Activated CD4-positive, alpha-beta T cell treated with anti-CD3 and anti-CD28 coated beads, Interleukin-2, amount 10 ng/mL, durations not matched to agents 24 days and 14 days (primary cell): ENCODE data around the gene SLK. TPM values are rescaled to one million over a fixed set of nuclear protein-coding genes. Genes with fewer than 3 reads are reported as not detected.

Experiments used
- DNase-seq: peaks from one replicate; pipeline ENCODE4 v3.0.0; 2022
- H3K27ac Mint-ChIP-seq: one replicate; pipeline ENCODE4 v1.8.0; 2022; ENCODE audit warnings: mild to moderate bottlenecking, mixed read lengths
- H3K27me3 Mint-ChIP-seq: one replicate; pipeline ENCODE4 v1.8.0; 2022; ENCODE audit warnings: mixed read lengths
- H3K36me3 Mint-ChIP-seq: one replicate; pipeline ENCODE4 v1.8.0; 2022; ENCODE audit warnings: low read depth, mild to moderate bottlenecking, mixed read lengths
- H3K4me1 Mint-ChIP-seq: one replicate; pipeline ENCODE4 v1.8.0; 2021; ENCODE audit warnings: mixed read lengths
- H3K4me3 Mint-ChIP-seq: one replicate; pipeline ENCODE4 v1.8.0; 2022; ENCODE audit warnings: mild to moderate bottlenecking, moderate library complexity, mixed read lengths
- H3K9me3 Mint-ChIP-seq: one replicate; pipeline ENCODE4 v1.8.0; 2021; ENCODE audit warnings: mixed read lengths
- intact Hi-C: fragments of 100-400 bp; cut with micrococcal nuclease; formaldehyde crosslinking; loops from one replicate; pipeline ENCODE4 v1.15.1; 2023
- total RNA-seq: library from RNA; stranded (reverse); gene quantifications from 2 replicates; pipeline ENCODE4 v1.2.3, GENCODE V29; 2022

Gene SLK
- total RNA-seq, 1 donor from 2014 or later, result 27.1 TPM

DNA sequence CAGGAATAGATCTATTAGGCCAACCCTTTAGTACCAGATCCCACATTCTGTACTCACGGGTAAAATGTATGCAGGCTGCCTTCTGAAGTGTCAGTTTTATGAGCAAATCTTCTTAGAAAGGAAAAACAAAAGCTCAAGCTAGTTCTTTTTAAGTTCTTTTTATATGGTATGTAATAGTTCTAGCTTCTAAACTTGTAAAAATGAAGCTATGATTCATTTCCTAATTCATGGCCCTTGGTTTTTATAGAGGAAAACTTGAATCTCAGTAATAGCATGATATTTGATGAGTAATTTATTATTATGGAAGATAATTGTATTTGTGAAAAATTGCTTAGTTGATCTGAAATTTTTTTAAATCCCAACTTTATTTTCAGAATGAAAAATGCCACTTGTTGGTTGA lies 54.3 kb downstream of the SLK start:
- intact Hi-C loops, result no loop called here
- no peak overlapping the region for H3K4me3 Mint-ChIP-seq
- peaks cover 57% of the 10 kb centered on the region for H3K36me3 Mint-ChIP-seq
- no peaks in the 10 kb centered on the region for H3K9me3 Mint-ChIP-seq
- DNase-seq, result no peak
- H3K27me3 Mint-ChIP-seq, result no peaks in the 10 kb centered on the region
- no peaks in the 10 kb centered on the region for H3K4me1 Mint-ChIP-seq
- H3K27ac Mint-ChIP-seq, result no peak overlapping the region

DNA sequence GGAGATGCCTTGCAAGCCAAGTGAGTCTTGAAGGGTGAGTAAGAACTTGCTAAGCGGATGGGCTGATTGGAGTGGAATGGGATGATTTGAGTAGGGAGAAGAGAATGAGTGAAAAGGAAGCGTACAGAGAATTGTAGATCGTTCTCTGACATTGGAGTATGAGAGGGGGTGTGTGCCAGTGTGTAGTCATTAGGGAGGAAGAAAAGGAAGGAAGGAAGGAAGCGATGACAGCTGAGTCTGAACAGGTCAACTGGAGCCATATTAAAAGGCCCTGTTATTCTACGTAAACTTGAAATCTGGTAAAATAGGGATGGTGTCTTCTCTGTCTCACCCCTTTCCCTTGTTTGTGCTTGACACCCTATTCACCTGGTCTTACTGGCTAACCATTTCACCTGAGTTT lies 55.1 kb downstream of the SLK start:
- intact Hi-C loops, result no loop called here
- no peak for DNase-seq
- no peaks in the 10 kb centered on the region for H3K4me1 Mint-ChIP-seq
- H3K27me3 Mint-ChIP-seq, result no peaks in the 10 kb centered on the region
- H3K36me3 Mint-ChIP-seq, result peaks cover 57% of the 10 kb centered on the region
- H3K27ac Mint-ChIP-seq, result no peak overlapping the region
- H3K9me3 Mint-ChIP-seq, result no peaks in the 10 kb centered on the region
- H3K4me3 Mint-ChIP-seq, result no peak overlapping the region

DNA sequence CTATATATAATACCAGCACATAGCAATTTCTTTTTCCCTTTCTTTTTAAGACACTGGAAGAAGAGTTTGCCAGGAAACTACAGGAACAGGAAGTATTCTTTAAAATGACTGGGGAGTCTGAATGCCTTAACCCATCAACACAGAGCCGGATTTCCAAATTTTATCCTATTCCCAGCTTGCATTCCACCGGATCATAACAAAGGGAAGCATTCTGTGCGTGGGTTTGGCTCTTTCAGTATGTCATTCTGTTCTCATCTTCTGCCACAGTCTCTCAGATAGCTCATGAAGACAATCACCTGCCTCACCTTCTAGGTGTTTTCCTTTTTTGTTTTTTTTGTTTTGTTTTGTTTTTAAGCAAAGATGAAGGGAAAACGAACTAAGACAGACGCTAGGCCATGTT lies 58.6 kb downstream of the SLK start:
- intact Hi-C loops, result no loop called here
- no peak for DNase-seq
- no peak overlapping the region for H3K4me3 Mint-ChIP-seq
- peaks cover 2% of the 10 kb centered on the region for H3K4me1 Mint-ChIP-seq
- no peaks in the 10 kb centered on the region for H3K27me3 Mint-ChIP-seq
- no peak overlapping the region for H3K27ac Mint-ChIP-seq
- H3K36me3 Mint-ChIP-seq, result peaks cover 52% of the 10 kb centered on the region
- H3K9me3 Mint-ChIP-seq, result no peaks in the 10 kb centered on the region

DNA sequence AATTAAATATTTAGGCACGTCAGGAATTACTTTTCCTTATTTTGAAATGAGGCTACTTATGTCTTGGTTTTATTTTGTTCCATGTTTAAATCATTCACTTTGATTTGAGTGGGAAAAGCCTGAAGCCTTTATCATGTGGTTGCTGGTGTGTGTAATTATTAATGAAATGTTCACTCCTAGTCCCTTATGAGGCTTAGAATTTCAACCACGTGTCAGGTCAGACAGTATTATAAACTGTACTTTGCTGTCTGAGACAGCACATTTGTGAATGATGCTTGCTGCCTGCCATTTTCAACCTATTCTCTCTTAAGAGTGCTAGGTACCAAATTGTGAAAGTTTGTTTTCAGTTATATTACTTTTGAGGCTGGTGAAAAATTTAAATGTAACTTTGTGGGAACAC lies 59.8 kb downstream of the SLK start:
- no peak for DNase-seq
- Mint-ChIP-seq H3K27ac (no peak overlapping the region), H3K36me3 (peaks cover 47% of the 10 kb centered on the region), H3K4me3 (no peak overlapping the region), H3K9me3 (no peaks in the 10 kb centered on the region), H3K27me3 (no peaks in the 10 kb centered on the region), H3K4me1 (peaks cover 2% of the 10 kb centered on the region)
- intact Hi-C loops, result no loop called here

DNA sequence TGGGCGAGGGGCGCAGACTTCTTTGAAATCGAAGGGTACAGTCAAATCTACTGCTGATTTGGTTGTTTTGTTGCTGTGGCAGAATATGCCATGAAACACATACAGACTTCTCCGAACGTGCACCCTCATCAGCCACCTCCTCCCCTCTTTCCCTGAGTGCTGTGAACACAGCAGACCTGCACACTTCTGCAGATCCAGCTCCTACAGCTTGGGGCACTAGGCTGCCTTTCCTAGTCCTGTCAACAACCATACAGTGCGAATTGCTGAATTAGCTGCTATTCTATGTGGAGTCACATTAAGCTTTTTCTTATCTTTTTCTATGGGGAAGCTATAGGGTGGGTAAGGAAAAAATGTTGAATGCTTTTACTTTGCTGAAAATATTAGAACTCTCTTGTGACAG lies 61.2 kb downstream of the SLK start:
- intact Hi-C loops, result no loop called here
- no peak overlapping the region for H3K27ac Mint-ChIP-seq
- H3K4me1 Mint-ChIP-seq, result peaks cover 2% of the 10 kb centered on the region
- no peaks in the 10 kb centered on the region for H3K27me3 Mint-ChIP-seq
- DNase-seq, result peak; percentile 57
- peaks cover 37% of the 10 kb centered on the region for H3K36me3 Mint-ChIP-seq
- H3K4me3 Mint-ChIP-seq, result no peak overlapping the region
- no peaks in the 10 kb centered on the region for H3K9me3 Mint-ChIP-seq

DNA sequence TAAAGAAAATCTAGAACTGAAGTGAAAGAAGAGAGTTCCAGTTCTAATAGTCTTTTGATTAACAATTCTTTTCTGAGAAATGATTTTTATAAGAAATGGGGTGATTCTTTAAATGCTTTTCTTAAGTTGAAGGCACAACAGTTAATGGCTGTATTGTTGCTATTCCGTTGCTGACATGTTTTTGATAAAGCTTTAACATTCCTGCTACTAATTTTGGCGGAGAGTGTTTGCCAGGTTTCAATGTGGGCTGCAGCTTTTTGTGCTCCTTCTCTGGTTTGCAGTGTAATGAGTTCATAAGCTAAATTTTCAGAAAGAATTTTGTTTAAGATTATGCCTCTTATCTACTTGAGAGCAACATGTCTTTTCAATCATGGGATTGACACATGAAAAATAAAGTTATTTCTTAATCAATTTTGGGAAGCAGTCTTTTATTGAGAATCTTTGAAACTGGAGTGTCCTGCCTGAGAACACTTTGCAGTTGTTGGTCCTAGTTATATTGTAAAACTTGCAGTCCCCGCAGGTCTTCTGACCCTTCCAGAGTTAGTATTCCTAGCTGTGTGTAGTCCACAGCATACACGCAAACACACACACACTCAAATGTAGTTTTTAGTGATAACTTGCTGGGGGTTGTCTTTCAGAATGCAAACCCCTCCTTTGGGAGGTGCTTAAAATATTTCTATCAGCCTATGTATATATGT lies 62.0 kb downstream of the SLK start:
- no peak overlapping the region for H3K27ac Mint-ChIP-seq
- peaks cover 31% of the 10 kb centered on the region for H3K36me3 Mint-ChIP-seq
- no peaks in the 10 kb centered on the region for H3K9me3 Mint-ChIP-seq
- peaks cover 2% of the 10 kb centered on the region for H3K4me1 Mint-ChIP-seq
- H3K4me3 Mint-ChIP-seq, result no peak overlapping the region
- peak; percentile 37 for DNase-seq
- intact Hi-C loops, result no loop called here
- H3K27me3 Mint-ChIP-seq, result no peaks in the 10 kb centered on the region

DNA sequence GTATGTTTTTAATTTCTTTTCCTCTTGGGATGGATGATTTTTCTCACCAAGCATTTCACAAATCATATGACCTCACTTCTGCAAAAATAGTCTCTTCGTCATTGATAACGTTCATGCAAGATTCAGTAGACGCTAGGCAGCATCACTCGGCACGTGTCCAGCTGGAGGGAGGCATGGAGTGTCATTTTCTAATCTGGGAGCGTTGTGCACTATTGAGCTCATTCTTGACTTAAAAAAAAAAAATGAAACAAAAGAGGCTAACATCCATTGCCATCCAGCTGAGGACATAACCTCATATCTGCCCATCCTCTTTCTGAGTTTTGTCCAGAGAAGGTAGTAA lies 62.6 kb downstream of the SLK start:
- Mint-ChIP-seq H3K27me3 (no peaks in the 10 kb centered on the region), H3K36me3 (peaks cover 25% of the 10 kb centered on the region), H3K27ac (no peak overlapping the region), H3K9me3 (no peaks in the 10 kb centered on the region), H3K4me1 (peaks cover 2% of the 10 kb centered on the region), H3K4me3 (no peak overlapping the region)
- intact Hi-C loops, result no loop called here
- DNase-seq, result peak; percentile 22

DNA sequence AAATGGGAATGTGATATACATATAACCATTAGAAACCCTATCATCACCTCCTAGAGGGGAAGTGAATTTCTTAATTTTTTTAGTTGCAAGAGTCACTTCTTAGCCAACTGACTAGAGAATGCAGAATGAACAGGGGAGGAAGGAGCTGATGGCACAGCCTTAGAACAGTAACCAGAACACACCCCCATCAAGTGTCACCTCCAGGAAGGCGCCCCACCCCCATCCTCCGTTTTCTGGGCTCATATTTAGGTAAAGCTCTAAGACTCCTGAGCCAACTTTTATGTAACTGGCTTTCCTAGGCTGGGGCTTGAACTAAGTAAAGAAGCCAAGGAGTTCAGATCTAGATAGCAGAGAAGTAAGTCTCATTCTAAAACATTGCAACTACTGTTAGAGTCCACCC lies 64.7 kb downstream of the SLK start:
- intact Hi-C loops, result no loop called here
- Mint-ChIP-seq H3K9me3 (no peaks in the 10 kb centered on the region), H3K4me3 (no peak overlapping the region), H3K27me3 (no peaks in the 10 kb centered on the region), H3K4me1 (peaks cover 2% of the 10 kb centered on the region), H3K36me3 (peaks cover 14% of the 10 kb centered on the region), H3K27ac (no peak overlapping the region)
- DNase-seq, result peak; percentile 45

DNA sequence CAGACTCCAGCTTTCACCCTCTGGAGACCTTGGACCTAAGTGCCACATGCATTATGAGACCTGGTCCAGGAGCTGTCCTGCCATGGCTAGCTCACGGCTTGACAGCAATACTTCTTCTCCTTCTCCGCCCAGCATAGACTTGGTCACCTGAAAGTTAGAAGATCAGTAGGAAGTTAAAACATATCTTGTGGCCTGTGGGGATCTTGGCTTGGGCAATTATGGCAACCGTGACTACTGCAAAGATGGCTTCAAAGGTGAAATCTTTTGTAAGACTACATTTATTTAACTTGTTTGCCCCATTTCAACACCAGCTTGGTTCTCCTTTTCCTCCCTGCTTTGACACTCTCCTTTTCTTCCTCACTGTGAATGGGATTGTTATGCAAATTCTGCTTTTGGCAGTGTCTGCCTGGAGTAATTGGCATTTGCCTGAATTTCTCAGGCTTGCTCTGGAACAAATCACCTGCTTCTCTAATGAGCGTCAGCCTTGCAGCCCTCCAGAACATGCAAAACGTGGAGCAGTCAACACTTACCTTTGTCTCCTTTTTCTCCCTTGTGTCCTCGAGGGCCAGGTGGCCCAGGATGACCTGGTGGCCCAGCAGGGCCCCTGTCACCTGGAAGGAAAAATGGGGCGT lies 65.3 kb downstream of the SLK start:
- H3K36me3 Mint-ChIP-seq, result peaks cover 14% of the 10 kb centered on the region

DNA sequence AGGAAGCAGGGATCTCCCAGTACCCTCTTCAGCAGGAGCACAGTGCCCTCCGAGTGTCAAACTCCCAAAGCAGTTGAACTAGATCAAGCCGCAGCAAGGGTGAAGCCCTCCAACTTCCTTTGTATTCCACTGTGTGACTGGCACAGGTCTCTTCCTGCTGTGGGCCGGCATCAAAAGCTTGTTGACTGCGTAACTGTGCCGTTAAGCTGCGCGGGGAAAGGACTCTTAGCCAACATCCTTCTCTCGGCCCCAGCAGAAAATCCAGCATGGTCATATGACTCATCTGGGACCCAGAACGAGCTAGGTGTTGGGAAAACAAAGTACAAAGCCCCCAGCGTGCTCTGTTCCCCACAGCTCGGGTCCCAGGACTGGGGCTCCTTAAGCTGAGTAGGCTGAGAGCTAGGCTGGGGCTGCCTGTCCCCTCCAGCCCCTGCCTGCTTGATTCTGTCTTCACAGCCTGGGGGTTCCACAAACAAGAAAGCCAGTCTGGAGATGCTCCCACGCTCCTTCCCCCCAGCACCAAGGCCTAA lies 66.5 kb downstream of the SLK start:
- Mint-ChIP-seq H3K36me3 (peaks cover 7% of the 10 kb centered on the region), H3K4me3 (no peak overlapping the region), H3K27me3 (no peaks in the 10 kb centered on the region), H3K27ac (no peak overlapping the region), H3K9me3 (no peaks in the 10 kb centered on the region), H3K4me1 (no peaks in the 10 kb centered on the region)
- peak; percentile 51 for DNase-seq
- intact Hi-C loops, result no loop called here

More for the DNA sequence above, 65.3 kb downstream of the SLK start:
- DNase-seq, result peak; percentile 48
- Mint-ChIP-seq H3K4me1 (peaks cover 2% of the 10 kb centered on the region), H3K27me3 (no peaks in the 10 kb centered on the region), H3K9me3 (no peaks in the 10 kb centered on the region), H3K4me3 (no peak overlapping the region), H3K27ac (no peak overlapping the region)
- intact Hi-C loops, result no loop called here

DNA sequence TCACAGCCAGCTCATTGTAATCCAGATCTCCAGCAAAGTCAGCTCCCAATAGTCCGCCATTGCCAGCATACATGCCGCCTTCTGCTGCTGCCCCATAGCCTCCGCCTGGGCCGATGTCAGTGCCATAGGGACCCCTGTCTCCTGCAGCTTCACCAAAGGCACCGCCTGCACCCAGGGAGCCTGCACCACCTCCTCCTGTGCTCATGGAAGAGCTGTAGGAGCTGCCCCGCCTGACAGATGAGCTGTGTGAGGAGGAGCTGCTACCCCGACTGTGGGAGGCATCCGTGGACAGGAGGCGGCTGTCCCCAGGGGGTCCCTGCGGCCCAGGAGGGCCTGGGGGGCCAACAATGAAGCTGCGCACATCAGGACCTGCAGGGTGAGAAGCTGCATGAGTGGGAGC lies 67.0 kb downstream of the SLK start:
- peak; percentile 53 for DNase-seq
- H3K4me3 Mint-ChIP-seq, result no peak overlapping the region
- intact Hi-C loops, result no loop called here

DNA sequence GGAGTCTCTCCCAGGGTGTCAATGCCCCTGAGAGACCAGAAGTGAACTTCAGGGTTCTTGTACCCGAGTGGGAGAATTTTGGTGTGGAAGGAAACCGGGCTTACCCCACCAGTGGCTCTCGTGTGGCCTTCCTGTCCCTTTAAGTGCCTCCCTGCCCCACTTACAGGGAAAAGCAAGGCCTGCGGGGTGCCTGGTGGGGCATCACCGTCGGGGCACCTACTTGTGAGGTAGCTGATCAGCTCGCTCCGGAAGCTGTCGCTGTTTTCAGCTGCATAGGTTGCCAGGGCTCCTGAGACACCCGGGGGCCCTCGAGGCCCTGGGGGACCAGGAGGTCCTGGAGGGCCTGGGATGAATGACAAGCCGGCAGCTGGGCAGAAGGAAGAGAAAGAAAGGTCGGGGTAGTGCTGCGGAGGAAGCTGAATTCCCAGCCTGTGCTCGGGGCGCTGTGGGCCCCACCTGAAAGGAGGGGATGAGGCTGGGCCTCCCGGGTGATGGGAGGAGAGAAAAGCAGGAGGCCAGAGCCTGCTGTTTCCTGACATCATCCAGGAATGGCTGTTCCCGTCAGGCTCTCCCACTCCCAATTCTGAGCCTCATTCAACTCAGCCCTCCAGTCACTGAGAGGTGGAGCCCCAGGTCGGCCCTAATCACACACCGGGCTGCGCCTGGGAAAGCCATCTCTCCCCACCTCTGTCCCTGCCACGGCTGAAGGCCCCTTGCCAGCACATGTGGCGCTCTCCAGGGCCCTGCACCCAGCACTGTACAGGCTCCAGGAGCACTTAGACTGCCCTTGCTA lies 67.7 kb downstream of the SLK start:
- H3K27ac Mint-ChIP-seq, result no peak overlapping the region
- peaks cover 4% of the 10 kb centered on the region for H3K36me3 Mint-ChIP-seq
- H3K4me3 Mint-ChIP-seq, result no peak overlapping the region
- no peaks in the 10 kb centered on the region for H3K4me1 Mint-ChIP-seq
- DNase-seq, result no peak
- intact Hi-C loops, result no loop called here
- no peaks in the 10 kb centered on the region for H3K9me3 Mint-ChIP-seq
- no peaks in the 10 kb centered on the region for H3K27me3 Mint-ChIP-seq

More for the DNA sequence above, 67.0 kb downstream of the SLK start:
- Mint-ChIP-seq H3K27me3 (no peaks in the 10 kb centered on the region), H3K27ac (no peak overlapping the region), H3K9me3 (no peaks in the 10 kb centered on the region), H3K36me3 (peaks cover 7% of the 10 kb centered on the region), H3K4me1 (no peaks in the 10 kb centered on the region)

DNA sequence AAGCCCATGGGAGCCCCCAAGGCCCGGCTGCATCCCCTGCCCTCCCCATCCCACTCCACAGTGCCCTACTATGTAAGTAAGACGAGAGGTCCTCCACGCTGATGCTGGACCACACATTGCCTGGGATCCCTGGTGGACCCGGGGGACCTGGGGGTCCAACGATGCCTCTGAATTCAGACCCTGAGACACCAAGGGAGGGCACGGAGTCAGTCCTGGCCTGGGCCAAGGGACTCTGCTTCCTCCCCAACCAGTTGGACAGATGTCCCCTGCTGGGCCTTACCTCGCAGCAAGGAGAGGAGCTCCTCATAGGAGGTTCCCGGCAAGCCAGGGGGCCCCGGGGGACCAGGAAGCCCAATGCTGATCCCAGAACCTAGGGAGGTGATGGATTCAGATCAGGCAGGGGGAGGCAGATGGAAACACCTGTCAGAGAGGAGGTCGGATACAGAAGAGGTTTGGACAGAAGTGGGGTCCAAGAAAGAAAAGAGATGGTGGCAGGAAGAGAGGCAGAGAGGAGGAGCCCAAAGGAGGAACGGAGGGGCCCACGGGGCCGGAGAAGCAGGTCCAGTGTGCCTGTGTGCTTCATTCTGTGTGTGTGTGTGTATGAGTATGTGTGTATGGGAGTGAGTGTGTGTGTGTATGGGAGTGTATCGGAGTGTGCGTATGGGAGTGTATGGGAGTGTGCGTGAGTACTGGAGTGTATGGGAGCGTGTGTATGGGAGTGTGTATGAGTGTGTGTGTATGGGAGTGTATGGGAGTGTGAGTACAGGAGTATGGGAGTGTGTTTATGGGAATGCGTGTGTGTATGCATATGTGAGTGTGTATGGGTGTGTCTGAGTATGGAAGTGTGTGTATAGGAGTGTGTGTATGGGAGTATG lies 68.5 kb downstream of the SLK start:
- H3K9me3 Mint-ChIP-seq, result no peaks in the 10 kb centered on the region
- no peaks in the 10 kb centered on the region for H3K4me1 Mint-ChIP-seq
- H3K27ac Mint-ChIP-seq, result no peak overlapping the region
- DNase-seq, result no peak
- H3K36me3 Mint-ChIP-seq, result peaks cover 4% of the 10 kb centered on the region
- no peaks in the 10 kb centered on the region for H3K27me3 Mint-ChIP-seq
- intact Hi-C loops, result no loop called here
- no peak overlapping the region for H3K4me3 Mint-ChIP-seq
